MM.1S (cell line): Measurements from ENCODE around the gene SMURF1.

Source experiments
- CTCF ChIP-seq: fragments of 300-600 bp; sonication (generic); IDR thresholded peaks from 2 replicates; pipeline ENCODE4 v1.5.1; 2016; ENCODE audit warnings: antibody characterized with exemption, low read length, mixed read lengths
- EZH2 ChIP-seq: fragments of 300-600 bp; sonication (generic); optimal IDR thresholded peaks from 2 replicates; pipeline ENCODE3; 2017; ENCODE audit warnings: low read depth, mild to moderate bottlenecking, antibody characterized with exemption, low read length, mixed read lengths

DNA sequence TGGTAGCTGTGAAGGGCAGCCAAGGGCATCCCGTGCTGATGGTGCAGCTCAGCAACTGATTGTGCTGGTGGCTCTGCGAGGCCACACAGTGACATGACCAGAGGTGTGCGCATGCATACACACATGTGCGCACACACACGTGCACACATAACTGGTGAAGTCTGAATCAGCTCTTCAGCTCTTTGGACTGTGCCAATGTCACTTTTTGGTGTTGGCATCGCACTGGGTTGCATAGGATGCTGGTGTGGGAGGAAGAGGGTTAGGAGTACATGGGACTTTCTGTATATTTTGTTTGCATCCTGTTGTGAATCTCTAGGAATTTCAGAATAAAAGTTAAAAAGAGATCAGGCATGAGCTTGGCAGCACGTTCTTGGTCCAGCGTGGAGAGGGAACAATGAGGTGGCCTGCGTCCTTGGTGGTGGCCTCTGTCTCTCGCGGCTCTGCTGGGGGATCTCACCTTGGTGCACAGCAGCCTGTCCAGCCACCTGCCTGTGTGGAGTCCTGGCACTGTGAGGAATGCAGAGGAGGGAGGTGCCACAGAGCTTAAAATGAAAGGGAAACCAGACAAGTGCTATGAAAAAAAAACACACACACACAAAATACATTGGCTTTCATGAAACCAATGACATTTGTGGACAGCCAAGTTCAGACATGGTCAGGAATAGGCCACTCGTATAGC is 141.6 kb downstream of the SMURF1 start:
- TF ChIP-seq CTCF (no peak), EZH2 (no peak)
